ENCODE data around the gene MRPS23. TPM values are rescaled to one million over a fixed set of nuclear protein-coding genes. Genes with fewer than 3 reads are reported as not detected.

Gene MRPS23
- total and polyA plus RNA-seq, 2 of the 13 experiments (the other 11 are each of a cell fraction or from before 2014, with no cell fraction given) = 63.2 to 181 TPM

DNA sequence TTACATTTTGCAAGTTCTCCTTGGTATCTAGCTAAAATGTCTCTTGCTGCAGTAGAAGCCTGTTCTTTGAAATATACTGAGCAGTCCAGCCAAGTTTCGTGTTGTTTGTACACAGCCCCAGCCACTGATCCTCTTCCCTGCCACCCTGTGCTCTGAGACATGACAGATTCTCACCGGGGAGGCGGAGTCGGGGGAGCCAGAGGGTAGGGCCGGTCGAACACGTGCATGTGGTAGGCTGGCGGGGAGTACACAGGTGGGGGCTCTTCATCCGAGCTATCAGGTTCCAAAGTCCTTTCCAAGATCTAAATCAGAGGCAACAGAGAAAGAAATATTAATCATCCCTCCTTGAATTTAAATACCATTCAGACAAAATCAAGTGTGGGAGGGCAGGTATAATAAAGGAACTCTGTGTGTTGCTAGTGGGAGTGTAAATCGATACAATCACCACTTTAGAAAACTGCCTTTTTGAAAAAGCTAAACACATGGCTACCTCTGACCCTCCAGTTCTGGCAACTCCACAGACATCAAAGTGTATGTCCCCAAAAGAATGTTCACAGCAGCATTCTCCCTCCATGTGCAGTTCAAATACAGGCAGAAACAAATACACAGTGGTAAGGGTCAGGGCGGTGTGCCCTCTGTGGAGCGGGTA lies 29.7 kb upstream of the MRPS23 start (continued):
- 0 out of 2 replicates have a peak, but pooled peaks have one; percentile 20 for TF ChIP-seq SMYD3 (CRISPR knock-in tag; IDR thresholded peaks at IDR 0.05)
- TF ChIP-seq ZNF234 (CRISPR knock-in tag; conservative IDR thresholded peaks at IDR 0.05) = no peak
- TF ChIP-seq KAT2B (IDR thresholded peaks at IDR 0.05; ENCODE audit: borderline replicate concordance, low read depth, low read length) = no peak
- TF ChIP-seq PREB (CRISPR knock-in tag; IDR thresholded peaks at IDR 0.05) = no peak
- TF ChIP-seq TP53 (CRISPR knock-in tag; conservative IDR thresholded peaks at IDR 0.05) = no peak
- TF ChIP-seq, protein P1, sequence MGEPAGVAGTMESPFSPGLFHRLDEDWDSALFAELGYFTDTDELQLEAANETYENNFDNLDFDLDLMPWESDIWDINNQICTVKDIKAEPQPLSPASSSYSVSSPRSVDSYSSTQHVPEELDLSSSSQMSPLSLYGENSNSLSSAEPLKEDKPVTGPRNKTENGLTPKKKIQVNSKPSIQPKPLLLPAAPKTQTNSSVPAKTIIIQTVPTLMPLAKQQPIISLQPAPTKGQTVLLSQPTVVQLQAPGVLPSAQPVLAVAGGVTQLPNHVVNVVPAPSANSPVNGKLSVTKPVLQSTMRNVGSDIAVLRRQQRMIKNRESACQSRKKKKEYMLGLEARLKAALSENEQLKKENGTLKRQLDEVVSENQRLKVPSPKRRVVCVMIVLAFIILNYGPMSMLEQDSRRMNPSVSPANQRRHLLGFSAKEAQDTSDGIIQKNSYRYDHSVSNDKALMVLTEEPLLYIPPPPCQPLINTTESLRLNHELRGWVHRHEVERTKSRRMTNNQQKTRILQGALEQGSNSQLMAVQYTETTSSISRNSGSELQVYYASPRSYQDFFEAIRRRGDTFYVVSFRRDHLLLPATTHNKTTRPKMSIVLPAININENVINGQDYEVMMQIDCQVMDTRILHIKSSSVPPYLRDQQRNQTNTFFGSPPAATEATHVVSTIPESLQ (CRISPR knock-in tag; conservative IDR thresholded peaks at IDR 0.05) = no peak
- peak; percentile 86 for TF ChIP-seq SAP130 (CRISPR knock-in tag; IDR thresholded peaks at IDR 0.05; ENCODE audit: low read depth)
- TF ChIP-seq ZC3H4 (CRISPR knock-in tag; IDR thresholded peaks at IDR 0.05; ENCODE audit: borderline replicate concordance) = no peak
- TF ChIP-seq, protein P2, sequence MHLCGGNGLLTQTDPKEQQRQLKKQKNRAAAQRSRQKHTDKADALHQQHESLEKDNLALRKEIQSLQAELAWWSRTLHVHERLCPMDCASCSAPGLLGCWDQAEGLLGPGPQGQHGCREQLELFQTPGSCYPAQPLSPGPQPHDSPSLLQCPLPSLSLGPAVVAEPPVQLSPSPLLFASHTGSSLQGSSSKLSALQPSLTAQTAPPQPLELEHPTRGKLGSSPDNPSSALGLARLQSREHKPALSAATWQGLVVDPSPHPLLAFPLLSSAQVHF (CRISPR knock-in tag; IDR thresholded peaks at IDR 0.05) = 0 out of 2 replicates have a peak, but pooled peaks have one; percentile 70
- peak; percentile 49; the same call in 1 of the 2 replicates for TF ChIP-seq NCOA2 (CRISPR knock-in tag; IDR thresholded peaks at IDR 0.05)
- no peak for TF ChIP-seq ZNF570 (CRISPR knock-in tag; IDR thresholded peaks at IDR 0.05; ENCODE audit: borderline replicate concordance)
- TF ChIP-seq ZNF556 (CRISPR knock-in tag; IDR thresholded peaks at IDR 0.05; ENCODE audit: borderline replicate concordance) = no peak; the same call in 1 of the 2 replicates
- no peak for TF ChIP-seq KLF16 (CRISPR knock-in tag; IDR thresholded peaks at IDR 0.05)
- TF ChIP-seq MATR3 (CRISPR knock-in tag; IDR thresholded peaks at IDR 0.05) = no peak
- TF ChIP-seq ZNF296 (CRISPR knock-in tag; conservative IDR thresholded peaks at IDR 0.05) = no peak
- TF ChIP-seq MTA1 (CRISPR knock-in tag; IDR thresholded peaks at IDR 0.05; ENCODE audit: borderline replicate concordance) = peak; percentile 65
- 0 out of 2 replicates have a peak, but pooled peaks have one; percentile 14 for TF ChIP-seq ZFP36L1 (CRISPR knock-in tag; IDR thresholded peaks at IDR 0.05)
- 0 out of 2 replicates have a peak, but pooled peaks have one; percentile 9 for TF ChIP-seq FOXP4 (CRISPR knock-in tag; IDR thresholded peaks at IDR 0.05)
- peak; percentile 68; the same call in 1 of the 2 replicates for TF ChIP-seq ZMAT3 (CRISPR knock-in tag; conservative IDR thresholded peaks at IDR 0.05)
- no peak for TF ChIP-seq SMAD1 (CRISPR knock-in tag; IDR thresholded peaks at IDR 0.05; ENCODE audit: borderline replicate concordance, low read depth)
- no peak for TF ChIP-seq ZBTB21 (CRISPR knock-in tag; IDR thresholded peaks at IDR 0.05)
- TF ChIP-seq, protein P3, sequence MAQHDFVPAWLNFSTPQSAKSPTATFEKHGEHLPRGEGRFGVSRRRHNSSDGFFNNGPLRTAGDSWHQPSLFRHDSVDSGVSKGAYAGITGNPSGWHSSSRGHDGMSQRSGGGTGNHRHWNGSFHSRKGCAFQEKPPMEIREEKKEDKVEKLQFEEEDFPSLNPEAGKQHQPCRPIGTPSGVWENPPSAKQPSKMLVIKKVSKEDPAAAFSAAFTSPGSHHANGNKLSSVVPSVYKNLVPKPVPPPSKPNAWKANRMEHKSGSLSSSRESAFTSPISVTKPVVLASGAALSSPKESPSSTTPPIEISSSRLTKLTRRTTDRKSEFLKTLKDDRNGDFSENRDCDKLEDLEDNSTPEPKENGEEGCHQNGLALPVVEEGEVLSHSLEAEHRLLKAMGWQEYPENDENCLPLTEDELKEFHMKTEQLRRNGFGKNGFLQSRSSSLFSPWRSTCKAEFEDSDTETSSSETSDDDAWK (CRISPR knock-in tag; IDR thresholded peaks at IDR 0.05) = no peak
- no peak for TF ChIP-seq ZNF24 (IDR thresholded peaks at IDR 0.05)
- no peak for TF ChIP-seq PHF20 (CRISPR knock-in tag; IDR thresholded peaks at IDR 0.05)

Measured in HepG2 (cell line).